H1 (cell line): ENCODE results near the gene PPFIA2. TPM values are rescaled to one million over a fixed set of nuclear protein-coding genes. Genes with fewer than 3 reads are reported as not detected.

ENCODE experiments used
- BCL11A ChIP-seq, 2 experiments: IDR thresholded peaks; one replicate each; pipeline ENCODE4 v1.6.1; 2011; ENCODE audit warnings: low read depth in 2 of 2, low read length in 2 of 2, mild to moderate bottlenecking in 2 of 2
- CEBPB ChIP-seq: IDR thresholded peaks from 2 replicates; pipeline ENCODE4 v1.6.1; 2012; ENCODE audit warnings: low read depth, low read length
- EZH2 ChIP-seq: fragments of 200-600 bp; sonication (generic); IDR thresholded peaks from 2 replicates; pipeline ENCODE4 v1.7.1; 2012; ENCODE audit warnings: low read depth, mild to moderate bottlenecking, moderate library complexity, low read length, inconsistent platforms; ENCODE audit not compliant: severe bottlenecking
- JUN ChIP-seq: IDR thresholded peaks from 2 replicates; pipeline ENCODE4 v1.6.1; 2011; ENCODE audit warnings: low read depth, mild to moderate bottlenecking, improper control_type of control experiment, low read length
- PHF8 ChIP-seq: fragments of 200-600 bp; sonication (generic); conservative IDR thresholded peaks from 2 replicates; pipeline ENCODE4 v1.7.1; 2012; ENCODE audit warnings: low read depth, mild to moderate bottlenecking, inconsistent platforms, low read length, moderate library complexity
- POU5F1 ChIP-seq: IDR thresholded peaks from 2 replicates; pipeline ENCODE4 v1.6.1; 2011; ENCODE audit warnings: low read depth, mild to moderate bottlenecking, low read length, moderate library complexity
- RFX5 ChIP-seq: IDR thresholded peaks from 2 replicates; pipeline ENCODE4 v1.6.1; 2011; ENCODE audit warnings: low read depth, low read length, improper control_type of control experiment, borderline replicate concordance
- SIN3A ChIP-seq, 2 experiments: IDR thresholded peaks in 1 of 2; conservative IDR thresholded peaks in 1 of 2; 2 replicates each; pipeline ENCODE4 v1.6.1; 2011 to 2012; ENCODE audit warnings: low read length in 2 of 2, improper control_type of control experiment in 1 of 2, low read depth in 1 of 2, mild to moderate bottlenecking in 1 of 2
- polyA plus RNA-seq, 7 experiments: library from polyadenylated mRNA; depleted of rRNA in 3 of 7; stranded (reverse) in 5 of 7; unstranded in 2 of 7; fragments of >200 nt in 5 of 7; fragments of 200-250 nt in 2 of 7; gene quantifications; 1 replicate in 5 of 7; 2 replicates in 1 of 7; 4 replicates in 1 of 7; pipeline versions ENCODE4 v1.2.1 to v1.2.3, GENCODE V29; 2011 to 2013; ENCODE audit warnings: missing spikeins in 2 of 7, mixed read lengths in 2 of 7
- total RNA-seq: library from RNA; stranded (reverse); fragmentation: NEBNext Ultra II Directional; extraction: Animal tissue kit (Norgen Biotek cat#: 25700); gene quantifications from 2 replicates; pipeline ENCODE4 v1.2.1, GENCODE V29; 2021
- TF ChIP-seq, protein P1 (sequence below): fragments of 300-600 bp; sonication (generic); IDR thresholded peaks from 2 replicates; pipeline ENCODE4 v1.7.1; 2012; ENCODE audit warnings: low read length, moderate library complexity, mild to moderate bottlenecking, inconsistent platforms; ENCODE audit not compliant: insufficient replicate concordance

The PPFIA2 gene
- total and polyA plus RNA-seq, 2 of the 8 experiments (the other 6 are each of a cell fraction or from before 2014, with no cell fraction given), result 1.2 to 1.8 TPM

- TF ChIP-seq, protein P1, sequence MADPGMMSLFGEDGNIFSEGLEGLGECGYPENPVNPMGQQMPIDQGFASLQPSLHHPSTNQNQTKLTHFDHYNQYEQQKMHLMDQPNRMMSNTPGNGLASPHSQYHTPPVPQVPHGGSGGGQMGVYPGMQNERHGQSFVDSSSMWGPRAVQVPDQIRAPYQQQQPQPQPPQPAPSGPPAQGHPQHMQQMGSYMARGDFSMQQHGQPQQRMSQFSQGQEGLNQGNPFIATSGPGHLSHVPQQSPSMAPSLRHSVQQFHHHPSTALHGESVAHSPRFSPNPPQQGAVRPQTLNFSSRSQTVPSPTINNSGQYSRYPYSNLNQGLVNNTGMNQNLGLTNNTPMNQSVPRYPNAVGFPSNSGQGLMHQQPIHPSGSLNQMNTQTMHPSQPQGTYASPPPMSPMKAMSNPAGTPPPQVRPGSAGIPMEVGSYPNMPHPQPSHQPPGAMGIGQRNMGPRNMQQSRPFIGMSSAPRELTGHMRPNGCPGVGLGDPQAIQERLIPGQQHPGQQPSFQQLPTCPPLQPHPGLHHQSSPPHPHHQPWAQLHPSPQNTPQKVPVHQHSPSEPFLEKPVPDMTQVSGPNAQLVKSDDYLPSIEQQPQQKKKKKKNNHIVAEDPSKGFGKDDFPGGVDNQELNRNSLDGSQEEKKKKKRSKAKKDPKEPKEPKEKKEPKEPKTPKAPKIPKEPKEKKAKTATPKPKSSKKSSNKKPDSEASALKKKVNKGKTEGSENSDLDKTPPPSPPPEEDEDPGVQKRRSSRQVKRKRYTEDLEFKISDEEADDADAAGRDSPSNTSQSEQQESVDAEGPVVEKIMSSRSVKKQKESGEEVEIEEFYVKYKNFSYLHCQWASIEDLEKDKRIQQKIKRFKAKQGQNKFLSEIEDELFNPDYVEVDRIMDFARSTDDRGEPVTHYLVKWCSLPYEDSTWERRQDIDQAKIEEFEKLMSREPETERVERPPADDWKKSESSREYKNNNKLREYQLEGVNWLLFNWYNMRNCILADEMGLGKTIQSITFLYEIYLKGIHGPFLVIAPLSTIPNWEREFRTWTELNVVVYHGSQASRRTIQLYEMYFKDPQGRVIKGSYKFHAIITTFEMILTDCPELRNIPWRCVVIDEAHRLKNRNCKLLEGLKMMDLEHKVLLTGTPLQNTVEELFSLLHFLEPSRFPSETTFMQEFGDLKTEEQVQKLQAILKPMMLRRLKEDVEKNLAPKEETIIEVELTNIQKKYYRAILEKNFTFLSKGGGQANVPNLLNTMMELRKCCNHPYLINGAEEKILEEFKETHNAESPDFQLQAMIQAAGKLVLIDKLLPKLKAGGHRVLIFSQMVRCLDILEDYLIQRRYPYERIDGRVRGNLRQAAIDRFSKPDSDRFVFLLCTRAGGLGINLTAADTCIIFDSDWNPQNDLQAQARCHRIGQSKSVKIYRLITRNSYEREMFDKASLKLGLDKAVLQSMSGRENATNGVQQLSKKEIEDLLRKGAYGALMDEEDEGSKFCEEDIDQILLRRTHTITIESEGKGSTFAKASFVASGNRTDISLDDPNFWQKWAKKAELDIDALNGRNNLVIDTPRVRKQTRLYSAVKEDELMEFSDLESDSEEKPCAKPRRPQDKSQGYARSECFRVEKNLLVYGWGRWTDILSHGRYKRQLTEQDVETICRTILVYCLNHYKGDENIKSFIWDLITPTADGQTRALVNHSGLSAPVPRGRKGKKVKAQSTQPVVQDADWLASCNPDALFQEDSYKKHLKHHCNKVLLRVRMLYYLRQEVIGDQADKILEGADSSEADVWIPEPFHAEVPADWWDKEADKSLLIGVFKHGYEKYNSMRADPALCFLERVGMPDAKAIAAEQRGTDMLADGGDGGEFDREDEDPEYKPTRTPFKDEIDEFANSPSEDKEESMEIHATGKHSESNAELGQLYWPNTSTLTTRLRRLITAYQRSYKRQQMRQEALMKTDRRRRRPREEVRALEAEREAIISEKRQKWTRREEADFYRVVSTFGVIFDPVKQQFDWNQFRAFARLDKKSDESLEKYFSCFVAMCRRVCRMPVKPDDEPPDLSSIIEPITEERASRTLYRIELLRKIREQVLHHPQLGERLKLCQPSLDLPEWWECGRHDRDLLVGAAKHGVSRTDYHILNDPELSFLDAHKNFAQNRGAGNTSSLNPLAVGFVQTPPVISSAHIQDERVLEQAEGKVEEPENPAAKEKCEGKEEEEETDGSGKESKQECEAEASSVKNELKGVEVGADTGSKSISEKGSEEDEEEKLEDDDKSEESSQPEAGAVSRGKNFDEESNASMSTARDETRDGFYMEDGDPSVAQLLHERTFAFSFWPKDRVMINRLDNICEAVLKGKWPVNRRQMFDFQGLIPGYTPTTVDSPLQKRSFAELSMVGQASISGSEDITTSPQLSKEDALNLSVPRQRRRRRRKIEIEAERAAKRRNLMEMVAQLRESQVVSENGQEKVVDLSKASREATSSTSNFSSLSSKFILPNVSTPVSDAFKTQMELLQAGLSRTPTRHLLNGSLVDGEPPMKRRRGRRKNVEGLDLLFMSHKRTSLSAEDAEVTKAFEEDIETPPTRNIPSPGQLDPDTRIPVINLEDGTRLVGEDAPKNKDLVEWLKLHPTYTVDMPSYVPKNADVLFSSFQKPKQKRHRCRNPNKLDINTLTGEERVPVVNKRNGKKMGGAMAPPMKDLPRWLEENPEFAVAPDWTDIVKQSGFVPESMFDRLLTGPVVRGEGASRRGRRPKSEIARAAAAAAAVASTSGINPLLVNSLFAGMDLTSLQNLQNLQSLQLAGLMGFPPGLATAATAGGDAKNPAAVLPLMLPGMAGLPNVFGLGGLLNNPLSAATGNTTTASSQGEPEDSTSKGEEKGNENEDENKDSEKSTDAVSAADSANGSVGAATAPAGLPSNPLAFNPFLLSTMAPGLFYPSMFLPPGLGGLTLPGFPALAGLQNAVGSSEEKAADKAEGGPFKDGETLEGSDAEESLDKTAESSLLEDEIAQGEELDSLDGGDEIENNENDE, result no peak
- TF ChIP-seq PHF8, result no peak
- TF ChIP-seq BCL11A (IDR thresholded peaks at IDR 0.05; ENCODE audit: low read depth in 2 of 2, low read length in 2 of 2), result no peak
- no peak for TF ChIP-seq POU5F1
- no peak for TF ChIP-seq SIN3A (conservative IDR thresholded peaks at IDR 0.05 in 1 of 2, IDR thresholded peaks at IDR 0.05 in 1 of 2; ENCODE audit: low read depth in 1 of 2, low read length in 2 of 2)
- TF ChIP-seq JUN, result no peak
- TF ChIP-seq CEBPB, result no peak
- no peak for TF ChIP-seq RFX5
- no peak for TF ChIP-seq EZH2
These were observed 484.3 kb downstream of the PPFIA2 start (continued) for GRCh38 chr12:81274637-81275529.
